ENCODE results near the gene CD244.

CD244 gene

DNA sequence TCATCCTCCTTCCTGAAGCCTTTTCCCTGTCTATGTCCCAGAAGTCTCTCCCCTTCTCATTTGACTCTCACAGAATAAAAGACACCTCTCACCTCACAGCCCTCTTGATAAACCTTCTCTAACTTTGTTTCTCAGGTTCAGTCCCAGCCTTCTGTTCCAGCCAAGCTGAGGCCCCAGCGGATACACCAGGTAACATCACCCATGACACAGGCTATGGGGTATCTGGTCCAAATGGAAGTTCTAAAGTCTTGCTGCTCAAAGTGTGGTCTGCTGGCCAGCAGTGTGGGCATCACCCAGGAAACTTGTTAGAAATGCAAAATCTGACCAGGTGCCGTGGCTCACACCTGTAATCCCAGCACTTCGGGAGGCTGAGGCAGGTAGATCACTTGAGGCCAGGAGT, 43.5 kb downstream of the CD244 start:
- H3K4me3 ChIP-seq (ENCODE audit: low read depth, low read length): no peak overlapping the region
- DNase-seq (ENCODE audit: low read depth): no peak

DNA sequence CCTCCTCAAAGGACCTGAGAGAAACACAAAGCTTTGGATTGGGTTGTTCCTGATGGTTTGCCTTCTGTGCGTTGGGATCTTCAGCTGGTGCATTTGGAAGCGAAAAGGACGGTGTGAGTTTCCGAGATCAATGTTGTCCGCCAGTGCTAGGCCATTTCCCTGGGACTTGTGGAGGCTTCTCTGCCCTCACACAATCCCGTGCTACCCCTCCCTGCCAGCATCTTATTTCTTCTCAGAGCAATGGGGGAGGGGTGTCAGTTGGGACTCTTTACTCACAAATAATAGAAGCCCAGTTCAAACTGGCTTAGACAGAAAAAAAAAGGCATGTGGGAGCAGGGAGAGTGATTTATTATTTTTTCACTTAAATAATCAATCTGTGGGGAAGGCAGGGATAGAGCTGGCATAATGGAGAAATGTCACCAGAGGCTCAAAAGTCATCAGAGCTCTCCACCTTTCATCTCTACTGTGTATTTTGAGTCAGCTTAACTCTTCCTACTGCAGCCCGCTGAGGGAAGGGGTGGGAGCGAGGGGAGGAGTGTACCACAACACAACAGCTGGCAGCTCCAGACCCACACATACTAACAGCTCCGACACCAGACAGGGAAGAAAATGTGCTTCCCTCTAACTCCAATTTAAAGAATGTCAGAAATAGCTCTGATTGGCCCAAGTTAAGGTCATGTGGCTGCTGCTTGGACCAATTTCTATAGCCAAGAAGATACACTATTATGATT, 44.3 kb downstream of the CD244 start:
- DNase-seq (ENCODE audit: low read depth): no peak
- no peak overlapping the region for H3K4me3 ChIP-seq (ENCODE audit: low read depth, low read length)

DNA sequence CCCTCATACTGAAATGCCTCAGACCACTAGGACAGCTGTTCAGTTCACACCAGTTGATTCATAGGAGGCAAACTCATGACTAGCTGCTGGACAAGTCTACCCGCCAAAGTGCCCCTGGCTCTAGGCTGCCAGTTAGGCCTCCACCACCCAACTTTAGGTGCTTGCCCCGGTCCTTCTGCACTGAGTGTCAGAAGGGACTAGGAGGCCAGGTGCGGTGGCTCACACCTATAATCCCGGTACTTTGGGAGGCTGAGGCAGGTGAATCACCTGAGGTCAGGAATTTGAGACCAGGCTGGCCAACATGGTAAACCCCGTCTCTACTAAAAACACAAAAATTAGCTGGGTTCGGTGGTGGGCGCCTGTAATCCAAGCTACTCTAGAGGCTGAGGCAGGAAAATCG, 47.8 kb downstream of the CD244 start:
- no peak overlapping the region for H3K4me3 ChIP-seq (ENCODE audit: low read depth, low read length)
- DNase-seq (ENCODE audit: low read depth): no peak

DNA sequence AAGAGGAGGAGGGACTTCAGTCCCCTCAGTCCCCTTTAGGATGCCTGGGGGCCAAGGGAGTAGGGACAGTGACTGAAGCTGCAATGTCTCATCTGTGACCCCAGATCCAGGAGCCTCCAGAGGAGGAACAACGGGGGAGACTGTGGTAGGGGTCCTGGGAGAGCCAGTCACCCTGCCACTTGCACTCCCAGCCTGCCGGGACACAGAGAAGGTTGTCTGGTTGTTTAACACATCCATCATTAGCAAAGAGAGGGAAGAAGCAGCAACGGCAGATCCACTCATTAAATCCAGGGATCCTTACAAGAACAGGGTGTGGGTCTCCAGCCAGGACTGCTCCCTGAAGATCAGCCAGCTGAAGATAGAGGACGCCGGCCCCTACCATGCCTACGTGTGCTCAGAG, 48.4 kb downstream of the CD244 start:
- no peak for DNase-seq (ENCODE audit: low read depth)

DNA sequence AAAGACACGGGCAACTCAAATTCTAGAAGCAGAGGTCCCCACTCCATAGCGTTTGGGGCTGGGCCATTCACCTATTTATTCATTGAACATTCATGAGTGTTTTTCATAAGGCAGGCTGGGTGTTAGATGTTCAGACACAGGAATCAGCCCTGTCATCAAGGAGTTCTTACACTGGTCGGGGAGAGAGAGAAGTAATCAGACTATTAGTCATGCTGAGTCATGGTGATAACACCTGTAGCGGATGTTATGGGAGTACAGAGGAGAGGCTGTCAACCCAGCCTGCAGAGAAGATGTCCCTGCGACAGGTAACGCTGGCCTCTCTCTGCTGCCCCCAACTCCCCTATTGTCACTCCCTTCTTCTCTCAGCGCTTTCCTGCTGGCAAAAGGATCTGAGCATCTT, 49.5 kb downstream of the CD244 start:
- no peak overlapping the region for H3K4me3 ChIP-seq (ENCODE audit: low read depth, low read length)
- no peak for DNase-seq (ENCODE audit: low read depth)

More for the DNA sequence above, 48.4 kb downstream of the CD244 start:
- H3K4me3 ChIP-seq (ENCODE audit: low read depth, low read length): no peak overlapping the region

DNA sequence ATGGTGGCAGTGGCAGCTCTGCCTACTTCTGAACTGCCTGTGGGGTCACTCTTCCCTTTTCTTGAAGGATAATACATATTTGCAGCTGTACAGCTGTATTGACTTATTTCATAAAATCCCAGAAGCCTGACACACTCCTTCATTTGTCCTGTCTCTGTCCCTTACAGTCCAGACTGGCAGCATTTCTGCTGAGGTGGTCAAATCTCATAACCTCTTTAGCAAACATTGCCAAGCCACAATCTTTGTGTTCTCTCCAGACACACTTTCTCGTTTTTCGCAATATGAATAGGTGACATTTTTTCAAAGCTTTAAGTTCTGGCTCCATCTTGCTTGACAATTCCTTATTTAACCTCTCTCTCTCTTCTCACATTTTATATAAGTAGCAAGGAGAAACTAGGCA, 51.5 kb downstream of the CD244 start:
- no peak overlapping the region for H3K4me3 ChIP-seq (ENCODE audit: low read depth, low read length)
- no peak for DNase-seq (ENCODE audit: low read depth)

DNA sequence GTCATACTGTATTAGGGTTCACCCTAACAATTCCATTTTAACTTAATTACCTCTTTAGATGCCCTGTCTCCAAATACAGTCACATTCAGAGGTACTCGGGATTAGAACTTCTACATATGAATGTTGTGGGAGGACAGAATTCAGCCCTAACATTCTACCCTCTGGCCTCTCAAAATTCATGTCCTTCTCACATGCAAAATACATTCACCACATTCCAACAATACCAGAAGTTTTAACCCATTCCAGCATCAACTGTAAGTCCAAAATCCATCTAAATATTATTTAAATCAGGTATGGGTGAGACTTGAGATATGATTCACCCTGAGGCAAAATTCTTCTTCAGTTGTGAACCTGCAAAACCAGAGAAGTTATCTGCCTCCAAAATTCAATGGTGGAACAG, 52.2 kb downstream of the CD244 start:
- H3K4me3 ChIP-seq (ENCODE audit: low read depth, low read length): no peak overlapping the region
- no peak for DNase-seq (ENCODE audit: low read depth)

DNA sequence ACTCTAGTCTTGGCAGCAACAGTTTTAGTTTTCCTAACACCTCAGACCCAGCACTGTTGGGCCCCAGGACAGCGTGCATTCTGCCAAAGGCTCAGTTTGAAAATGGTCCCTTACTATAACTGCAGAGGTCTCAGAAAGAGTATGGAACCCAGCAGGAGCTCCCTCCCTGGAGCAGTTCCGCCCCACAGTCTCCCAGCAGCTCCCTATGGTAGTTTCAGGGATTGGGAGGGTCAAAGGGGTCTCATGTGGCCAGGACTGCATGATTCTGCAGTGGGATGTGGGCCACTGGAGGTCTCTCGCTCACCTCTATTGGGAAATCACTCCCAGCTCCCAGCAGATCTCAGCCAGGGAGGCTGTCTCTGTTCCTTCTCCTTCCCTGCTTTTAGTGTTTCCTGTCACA, 54.4 kb downstream of the CD244 start:
- H3K4me3 ChIP-seq (ENCODE audit: low read depth, low read length): no peak overlapping the region
- DNase-seq (ENCODE audit: low read depth): no peak

DNA sequence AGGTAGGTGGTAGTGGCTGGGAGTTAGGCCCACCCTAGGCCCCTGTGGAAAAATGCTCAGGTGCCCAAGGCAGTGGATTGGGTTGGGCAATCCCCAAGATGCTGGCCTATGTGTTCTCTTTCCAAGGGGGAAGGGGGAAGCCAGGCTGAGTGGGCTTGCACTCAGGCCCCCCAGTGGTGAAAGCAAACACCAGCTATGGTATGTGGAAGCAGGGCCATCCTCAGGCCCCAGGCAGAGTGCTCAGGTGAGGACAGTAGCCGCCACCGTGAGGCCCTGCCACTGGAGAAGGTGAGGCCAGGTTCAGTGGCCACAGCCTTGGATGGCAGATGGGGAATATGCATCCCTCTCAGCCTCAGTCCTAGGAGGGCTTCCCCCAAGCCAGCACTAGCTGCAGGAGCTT, 54.9 kb downstream of the CD244 start:
- no peak overlapping the region for H3K4me3 ChIP-seq (ENCODE audit: low read depth, low read length)
- DNase-seq (ENCODE audit: low read depth): no peak

DNA sequence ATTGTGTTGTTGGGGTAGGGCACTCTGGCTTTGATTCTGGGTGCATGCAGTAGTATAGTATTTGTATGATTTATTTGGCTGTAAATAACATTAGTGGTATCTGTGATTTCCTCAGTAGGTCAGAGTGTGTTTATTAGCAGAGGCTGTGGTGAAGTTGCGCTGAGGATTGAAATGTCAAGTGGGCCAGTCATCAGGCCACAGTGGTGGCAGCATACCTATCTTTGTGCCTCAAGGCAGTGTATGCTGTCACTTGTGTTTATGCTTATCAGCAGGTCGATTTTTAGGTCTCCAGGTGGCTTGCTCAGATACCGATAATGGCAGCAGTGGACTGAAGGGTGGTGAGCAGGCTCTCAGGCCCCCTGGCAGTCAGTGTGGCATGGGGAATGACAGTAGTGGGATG, 55.4 kb downstream of the CD244 start:
- no peak overlapping the region for H3K4me3 ChIP-seq (ENCODE audit: low read depth, low read length)
- no peak for DNase-seq (ENCODE audit: low read depth)

DNA sequence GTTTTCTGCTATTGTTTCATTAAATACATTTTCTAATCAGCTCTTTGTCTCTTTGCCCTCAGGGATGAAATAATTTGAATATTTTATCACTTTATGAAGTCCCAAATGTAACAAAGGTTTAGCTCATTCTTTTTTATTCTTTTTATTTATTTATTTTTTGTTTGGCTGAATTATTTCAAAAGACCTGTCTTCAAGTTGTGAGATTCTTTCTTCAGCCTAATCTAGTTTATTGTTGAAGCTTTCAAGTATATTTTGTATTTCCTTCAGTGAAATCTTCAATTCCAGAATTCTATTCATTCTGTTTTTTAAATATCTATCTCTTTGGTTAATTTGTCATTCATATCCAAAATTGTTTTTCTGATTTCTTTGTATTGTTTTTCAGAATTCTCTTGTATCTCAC, 55.9 kb downstream of the CD244 start:
- no peak for DNase-seq (ENCODE audit: low read depth)
- no peak overlapping the region for H3K4me3 ChIP-seq (ENCODE audit: low read depth, low read length)

DNA sequence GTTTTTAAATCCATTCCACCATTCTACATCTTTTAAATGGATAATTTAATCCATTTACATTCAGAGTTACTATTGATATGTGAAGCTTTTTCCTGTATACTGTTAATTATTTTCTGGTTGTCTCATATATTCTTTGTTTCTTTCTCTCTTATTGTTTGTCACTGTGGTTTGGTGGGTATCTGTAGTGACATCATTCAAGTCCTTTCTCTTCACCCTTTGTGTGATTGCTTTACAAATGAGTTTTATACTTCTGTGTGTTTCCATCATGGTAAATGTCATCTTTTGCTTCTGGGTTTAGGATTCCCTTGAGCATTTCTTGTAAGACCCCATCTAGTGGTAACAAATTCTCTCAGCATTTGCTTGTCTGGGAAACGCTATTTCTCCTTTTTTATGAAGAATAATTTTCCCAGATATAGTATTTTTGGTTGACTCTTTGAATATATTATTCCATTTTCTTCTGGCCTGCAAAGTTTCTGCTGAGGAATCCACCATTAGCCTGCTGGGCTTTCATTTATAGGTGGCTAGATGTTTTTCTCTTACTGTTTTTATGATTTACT, 56.5 kb downstream of the CD244 start:
- no peak overlapping the region for H3K4me3 ChIP-seq (ENCODE audit: low read depth, low read length)
- no peak for DNase-seq (ENCODE audit: low read depth)

DNA sequence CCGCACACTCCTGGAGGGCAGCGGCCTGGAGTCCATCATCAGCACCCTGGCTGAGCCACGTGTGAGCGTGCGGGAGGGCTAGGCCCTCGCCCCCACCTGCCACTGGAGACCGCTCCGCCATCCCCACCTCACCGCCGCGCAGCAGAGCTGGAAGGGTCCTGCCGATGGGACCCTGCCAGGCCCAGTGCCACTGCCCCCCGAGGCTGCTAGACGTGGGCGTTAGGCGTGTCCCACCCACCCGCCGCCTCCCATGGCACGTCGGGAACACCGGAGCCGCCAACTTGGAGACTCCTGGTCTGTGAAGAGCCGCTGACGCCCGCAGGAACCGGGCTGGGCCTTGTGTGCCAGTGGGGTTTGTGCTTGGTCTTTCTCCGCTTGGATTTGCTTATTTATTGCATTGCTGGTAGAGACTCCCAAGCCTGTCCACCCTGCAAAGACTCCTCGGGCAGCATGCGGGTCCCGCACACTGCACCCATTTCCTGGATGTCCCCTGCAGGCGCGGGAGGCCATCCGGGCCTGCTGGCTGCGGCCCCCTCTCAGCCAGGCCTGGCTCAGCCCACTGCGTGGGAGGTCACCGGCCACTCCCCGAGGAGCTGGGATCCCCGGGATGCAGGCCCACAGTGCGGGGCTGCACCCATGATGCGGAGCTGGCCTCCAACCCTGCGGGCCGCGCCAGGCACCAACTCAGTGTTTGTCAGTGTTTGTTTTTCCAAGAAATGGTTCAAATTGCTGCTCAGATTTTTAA, 60.7 kb downstream of the CD244 start:
- no peak for DNase-seq (ENCODE audit: low read depth)
- H3K4me3 ChIP-seq (ENCODE audit: low read depth, low read length): no peak overlapping the region

DNA sequence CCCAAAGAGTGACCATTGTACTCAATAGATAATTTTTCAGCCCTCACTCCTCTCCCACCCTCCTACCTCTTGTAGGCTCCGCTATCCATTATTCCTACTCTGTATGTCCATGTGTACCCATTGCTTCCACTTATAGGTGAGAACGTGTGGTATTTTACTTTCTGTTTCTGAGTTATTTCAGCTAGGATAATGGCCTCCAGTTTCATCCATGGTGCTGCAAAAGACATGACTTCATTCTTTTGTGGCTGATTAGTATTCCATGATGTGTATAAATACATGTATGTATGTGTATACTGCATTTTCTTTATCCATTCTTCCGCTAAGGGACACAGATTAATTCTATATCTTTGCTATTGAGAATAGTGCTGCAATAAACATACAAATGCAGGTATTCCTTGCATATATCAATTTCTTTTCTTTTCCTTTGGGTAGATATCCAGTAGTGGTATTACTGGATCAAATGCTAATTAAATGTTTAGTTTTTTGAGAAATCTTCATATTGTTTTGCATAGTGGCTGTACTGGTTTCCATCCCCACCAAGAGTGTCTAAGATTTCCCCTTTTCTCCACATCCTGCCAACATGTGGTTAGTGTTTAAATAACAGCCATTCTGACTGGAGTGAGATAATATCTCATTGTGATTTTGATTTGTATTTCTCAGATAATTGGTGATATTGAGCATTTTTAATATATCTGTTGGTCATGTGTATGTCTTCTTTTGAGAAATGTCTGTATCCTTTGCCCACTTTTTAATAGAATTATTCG, 61.9 kb downstream of the CD244 start:
- no peak overlapping the region for H3K4me3 ChIP-seq (ENCODE audit: low read depth, low read length)
- DNase-seq (ENCODE audit: low read depth): no peak

DNA sequence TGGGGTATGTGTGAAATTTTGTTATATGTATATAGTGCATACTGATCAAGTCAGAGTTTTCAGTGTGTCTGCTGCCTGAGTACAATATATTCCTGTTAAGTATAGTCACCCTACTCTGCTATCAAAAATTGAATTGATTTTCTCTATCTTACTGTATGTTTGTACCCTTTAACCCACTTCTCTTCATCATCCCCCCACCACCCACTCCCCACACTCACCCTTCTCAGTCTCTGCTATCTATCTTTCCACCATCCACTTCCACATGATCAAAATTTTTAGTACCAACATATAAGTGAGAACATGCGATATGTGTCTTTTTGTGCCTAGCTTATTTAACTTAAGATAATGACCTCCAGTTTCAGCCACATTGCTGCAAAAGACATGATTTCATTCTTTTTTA, 62.5 kb downstream of the CD244 start:
- DNase-seq (ENCODE audit: low read depth): no peak
- H3K4me3 ChIP-seq (ENCODE audit: low read depth, low read length): no peak overlapping the region

DNA sequence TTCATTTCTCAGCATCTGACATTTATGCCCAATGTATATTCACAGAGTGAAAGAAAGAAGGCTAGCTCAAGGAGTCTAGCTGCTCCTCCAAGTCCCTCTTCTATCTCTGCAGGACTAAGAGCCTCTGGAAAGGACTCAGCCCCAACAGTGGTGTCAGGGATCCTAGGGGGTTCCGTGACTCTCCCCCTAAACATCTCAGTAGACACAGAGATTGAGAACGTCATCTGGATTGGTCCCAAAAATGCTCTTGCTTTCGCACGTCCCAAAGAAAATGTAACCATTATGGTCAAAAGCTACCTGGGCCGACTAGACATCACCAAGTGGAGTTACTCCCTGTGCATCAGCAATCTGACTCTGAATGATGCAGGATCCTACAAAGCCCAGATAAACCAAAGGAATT, 63.0 kb downstream of the CD244 start:
- DNase-seq (ENCODE audit: low read depth): no peak
- no peak overlapping the region for H3K4me3 ChIP-seq (ENCODE audit: low read depth, low read length)

DNA sequence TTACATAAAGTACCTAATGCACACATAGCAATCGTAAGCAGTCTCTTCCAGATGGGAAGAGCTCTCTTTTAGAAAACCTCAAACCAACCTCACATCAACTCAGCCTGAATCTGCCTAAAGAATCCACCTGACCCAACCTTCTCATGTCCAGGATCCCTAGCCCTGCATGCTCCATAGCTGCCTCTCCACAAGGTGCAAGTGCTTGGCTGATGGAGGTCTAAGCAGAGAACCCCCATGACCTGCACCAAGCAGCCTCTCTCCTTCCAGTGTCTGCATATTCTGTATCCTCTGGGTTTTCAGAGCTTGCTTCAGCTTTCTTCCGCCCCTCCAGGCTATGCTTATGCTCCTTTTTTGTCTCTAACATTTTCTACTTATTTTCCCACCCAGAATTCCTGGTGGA, 64.2 kb downstream of the CD244 start:
- H3K4me3 ChIP-seq (ENCODE audit: low read depth, low read length): no peak overlapping the region
- DNase-seq (ENCODE audit: low read depth): no peak

DNA sequence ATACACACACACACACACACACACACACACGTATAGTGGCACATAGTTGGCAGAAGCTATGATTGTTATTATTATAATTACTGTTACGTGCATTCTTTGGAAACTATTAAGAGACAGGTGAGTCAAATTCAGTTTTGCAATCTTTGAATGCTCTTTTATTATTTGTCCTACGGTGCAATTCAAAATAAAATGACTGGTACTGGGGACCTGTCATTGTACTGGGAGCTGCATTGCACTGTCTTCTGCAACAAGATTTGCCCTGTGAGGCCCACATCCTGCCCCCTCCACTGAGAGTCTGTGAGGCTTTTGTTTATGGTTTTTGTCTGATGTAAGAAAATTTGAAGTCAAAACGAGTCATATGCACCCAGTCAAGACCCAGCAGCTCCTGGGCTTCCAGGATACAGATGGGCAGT, 64.8 kb downstream of the CD244 start:
- no peak overlapping the region for H3K4me3 ChIP-seq (ENCODE audit: low read depth, low read length)
- no peak for DNase-seq (ENCODE audit: low read depth)

DNA sequence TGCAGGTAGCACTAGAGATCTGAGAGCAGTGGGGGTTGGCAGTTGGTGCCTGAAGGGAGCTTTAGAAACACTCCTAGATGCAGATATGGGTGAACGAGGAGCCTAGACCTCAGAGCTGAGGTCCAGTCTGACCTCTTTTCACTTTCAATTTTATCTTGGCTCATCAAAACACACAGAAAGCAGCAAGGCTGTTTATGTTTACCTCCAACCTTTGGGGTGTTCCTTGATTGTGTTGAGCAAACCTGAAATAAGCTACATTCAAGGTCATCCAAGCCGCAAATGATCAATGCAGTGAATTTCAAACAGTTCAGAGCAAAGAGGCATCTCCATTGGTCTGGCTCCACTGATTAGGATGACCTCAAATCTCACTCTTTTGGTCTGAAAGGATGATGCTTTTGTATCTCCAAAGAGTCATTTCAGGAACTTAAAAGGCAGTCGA, 65.4 kb downstream of the CD244 start:
- no peak overlapping the region for H3K4me3 ChIP-seq (ENCODE audit: low read depth, low read length)
- no peak for DNase-seq (ENCODE audit: low read depth)

DNA sequence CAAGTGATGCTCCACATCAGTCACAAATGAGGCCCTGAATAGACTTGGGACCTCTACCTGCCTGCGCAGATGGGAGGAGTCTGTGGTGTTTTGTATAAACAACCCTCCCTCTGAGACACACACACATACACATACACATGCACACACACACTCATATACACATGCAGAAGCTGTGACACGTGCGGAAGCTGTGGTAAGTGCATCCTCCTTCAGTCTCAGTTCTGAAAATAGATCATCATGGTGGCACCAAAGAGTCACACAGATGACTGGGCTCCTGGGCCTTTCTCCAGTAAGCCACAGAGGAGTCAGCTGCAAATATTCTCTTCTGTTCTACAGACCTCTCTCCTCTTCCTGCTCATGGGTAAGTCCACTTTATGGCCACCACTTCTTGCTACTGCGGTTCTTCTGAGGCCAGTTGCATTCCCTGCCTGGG, 66.7 kb downstream of the CD244 start, which contains the start of gene LY9:
Gene LY9 (plus strand): TSS at position 224 of the 433 bp plus-strand sequence. CDS start 14 bp downstream, at position 238.
- DNase-seq (ENCODE audit: low read depth): no peak
- no peak within 1 kb of the TSS for H3K4me3 ChIP-seq (ENCODE audit: low read depth, low read length)
